Prostate gland (tissue), 2 donors: ENCODE results near the gene ATXN1. TPM values are rescaled to one million over a fixed set of nuclear protein-coding genes. Genes with fewer than 3 reads are reported as not detected.

Experiments used
- DNase-seq: peaks from one replicate; pipeline ENCODE4 v3.0.0-alpha.2; 2019; ENCODE audit warnings: low spot score
- H3K27ac ChIP-seq, 2 donors: fragments of 200-600 bp; sonication (generic); 2 replicates each; pipeline ENCODE4 v1.5.1; 2017 to 2019
- H3K27me3 ChIP-seq: fragments of 200-600 bp; sonication (generic); replicated peaks from 2 replicates; pipeline ENCODE4 v1.5.1; 2019; ENCODE audit not compliant: insufficient read depth
- H3K36me3 ChIP-seq, 2 donors: fragments of 200-600 bp; sonication (generic); 1 replicate in 1 of 2; 2 replicates in 1 of 2; pipeline versions ENCODE4 v1.5.1 to v1.8.1; 2017 to 2019
- H3K4me1 ChIP-seq: fragments of 200-600 bp; sonication (generic); replicated peaks from 2 replicates; pipeline ENCODE4 v1.5.1; 2019
- H3K4me3 ChIP-seq, 2 donors: fragments of 200-600 bp; sonication (generic); 2 replicates each; pipeline ENCODE4 v1.5.1; 2017 to 2019
- H3K9me3 ChIP-seq: fragments of 200-600 bp; sonication (generic); 2 replicates; pipeline ENCODE4 v1.5.1; 2017
- POLR2A ChIP-seq: fragments of 450-650 bp; IDR thresholded peaks from one replicate; pipeline ENCODE4 v1.6.1; 2016; ENCODE audit warnings: antibody characterized with exemption, mild to moderate bottlenecking
- POLR2AphosphoS5 ChIP-seq: sonication (generic); formaldehyde crosslinking; IDR thresholded peaks from one replicate; pipeline ENCODE4 v1.6.1; 2017; ENCODE audit warnings: antibody characterized with exemption
- WGBS: methylation state at CpG from one replicate; pipeline ENCODE4 v1.1.5; 2018; 5-methylcytosine and 5-hydroxymethylcytosine counted together
- intact Hi-C: fragments of 100-400 bp; cut with DNase I; formaldehyde crosslinking; loops from one replicate; pipeline ENCODE4 v1.14.2; 2022
- total RNA-seq, 2 donors: library from RNA; depleted of rRNA; stranded (reverse); fragments of >200 nt; gene quantifications; one replicate each; pipeline ENCODE4 v1.1.0, GENCODE V29; 2016
- TF ChIP-seq, protein P1 (sequence below), 4 experiments: fragments of 200-600 bp in 2 of 4; fragments of 450-650 bp in 2 of 4; sonication (generic) in 2 of 4; IDR thresholded peaks; 1 replicate in 3 of 4; 2 replicates in 1 of 4; pipeline ENCODE4 v1.5.1; 2016 to 2019; ENCODE audit warnings: antibody characterized with exemption in 4 of 4, mild to moderate bottlenecking in 2 of 4, moderate library complexity in 2 of 4

The ATXN1 gene
- total RNA-seq, 2 donors from 2014 or later: 28.5 to 89.0 TPM

- intact Hi-C loops: no loop called here
- Histone ChIP-seq H3K9me3 (no peaks in the 10 kb centered on the region), H3K4me3 (no peak overlapping the region), H3K27me3 (no peaks in the 10 kb centered on the region), H3K36me3 (no peaks in the 10 kb centered on the region), H3K4me1 (no peaks in the 10 kb centered on the region), H3K27ac (no peak overlapping the region)
- TF ChIP-seq, protein P1, sequence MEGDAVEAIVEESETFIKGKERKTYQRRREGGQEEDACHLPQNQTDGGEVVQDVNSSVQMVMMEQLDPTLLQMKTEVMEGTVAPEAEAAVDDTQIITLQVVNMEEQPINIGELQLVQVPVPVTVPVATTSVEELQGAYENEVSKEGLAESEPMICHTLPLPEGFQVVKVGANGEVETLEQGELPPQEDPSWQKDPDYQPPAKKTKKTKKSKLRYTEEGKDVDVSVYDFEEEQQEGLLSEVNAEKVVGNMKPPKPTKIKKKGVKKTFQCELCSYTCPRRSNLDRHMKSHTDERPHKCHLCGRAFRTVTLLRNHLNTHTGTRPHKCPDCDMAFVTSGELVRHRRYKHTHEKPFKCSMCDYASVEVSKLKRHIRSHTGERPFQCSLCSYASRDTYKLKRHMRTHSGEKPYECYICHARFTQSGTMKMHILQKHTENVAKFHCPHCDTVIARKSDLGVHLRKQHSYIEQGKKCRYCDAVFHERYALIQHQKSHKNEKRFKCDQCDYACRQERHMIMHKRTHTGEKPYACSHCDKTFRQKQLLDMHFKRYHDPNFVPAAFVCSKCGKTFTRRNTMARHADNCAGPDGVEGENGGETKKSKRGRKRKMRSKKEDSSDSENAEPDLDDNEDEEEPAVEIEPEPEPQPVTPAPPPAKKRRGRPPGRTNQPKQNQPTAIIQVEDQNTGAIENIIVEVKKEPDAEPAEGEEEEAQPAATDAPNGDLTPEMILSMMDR (IDR thresholded peaks at IDR 0.05): no peak
- TF ChIP-seq POLR2AphosphoS5: no peak
- TF ChIP-seq POLR2A: no peak
- DNase-seq: no peak
- 88% methylated on average over 6 of the region's 6 CpGs for WGBS
Measured at GRCh38 chr6:16551466-16551865, 209.8 kb downstream of the ATXN1 start.

GRCh38 chr6:16548121-16548520 is 213.1 kb downstream of the ATXN1 start:
- no peaks in the 10 kb centered on the region for H3K27me3 ChIP-seq
- no peak overlapping the region for H3K27ac ChIP-seq
- H3K4me1 ChIP-seq: no peaks in the 10 kb centered on the region
- intact Hi-C loops: loop anchor here (10.0 kb wide), 1 partner anchor 207 kb away; no protein-coding TSS in a partner anchor
- no peak for DNase-seq
- no peaks in the 10 kb centered on the region for H3K9me3 ChIP-seq
- TF ChIP-seq, protein P1 (IDR thresholded peaks at IDR 0.05): no peak
- TF ChIP-seq POLR2A (no peak), POLR2AphosphoS5 (no peak)
- H3K36me3 ChIP-seq: no peaks in the 10 kb centered on the region
- H3K4me3 ChIP-seq: no peak overlapping the region
- 91% methylated on average over 2 of the region's 2 CpGs for WGBS

DNA sequence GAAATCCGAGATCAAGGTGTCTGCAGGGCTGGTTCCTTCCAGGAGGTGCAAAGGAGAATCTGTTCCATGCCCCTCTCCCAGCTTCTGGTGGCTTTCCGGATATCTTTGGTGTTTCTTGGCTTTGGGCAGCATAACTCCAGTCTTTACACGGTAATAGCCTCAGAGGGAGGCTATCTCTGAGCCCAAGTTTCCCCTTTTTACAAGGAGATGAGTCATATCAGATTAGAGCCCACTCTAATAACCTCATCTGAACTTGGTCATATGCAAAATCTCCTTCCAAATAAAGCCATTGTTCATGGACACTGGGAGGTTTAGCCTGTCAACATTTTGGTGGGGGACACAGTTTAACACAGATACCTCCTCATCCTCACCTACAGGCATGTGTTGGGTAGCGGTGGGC is 213.7 kb downstream of the ATXN1 start:
- H3K4me3 ChIP-seq: no peak overlapping the region
- H3K27ac ChIP-seq: no peak overlapping the region
- WGBS: 79% methylated on average over 4 of the region's 4 CpGs
- DNase-seq: no peak
- H3K9me3 ChIP-seq: no peaks in the 10 kb centered on the region
- no peaks in the 10 kb centered on the region for H3K27me3 ChIP-seq
- no peaks in the 10 kb centered on the region for H3K4me1 ChIP-seq
- no peaks in the 10 kb centered on the region for H3K36me3 ChIP-seq
- intact Hi-C loops: loop anchor here (10.0 kb wide), 1 partner anchor 207 kb away; no protein-coding TSS in a partner anchor
- TF ChIP-seq POLR2A: no peak
- TF ChIP-seq, protein P1 (IDR thresholded peaks at IDR 0.05): no peak

DNA sequence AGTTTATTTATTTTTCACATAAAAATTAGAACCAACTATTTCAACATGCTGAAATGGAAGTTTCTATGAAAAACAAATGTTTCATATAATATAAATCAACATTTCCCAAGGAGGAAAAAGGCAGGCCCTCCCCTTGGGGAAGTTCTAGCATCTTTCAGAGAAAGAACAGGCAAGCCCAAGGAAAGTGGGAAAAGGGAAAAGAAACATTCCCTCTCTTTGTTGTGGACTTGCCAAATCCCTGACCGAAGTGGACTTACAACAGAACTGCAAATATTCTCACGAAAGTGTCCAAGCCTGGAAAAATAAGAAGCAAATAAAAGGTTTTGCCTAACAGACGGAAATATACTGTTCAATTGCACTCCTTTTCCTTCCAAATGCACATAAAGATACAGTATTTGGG is 214.4 kb downstream of the ATXN1 start:
- no peak for DNase-seq
- Histone ChIP-seq H3K27me3 (no peaks in the 10 kb centered on the region), H3K27ac (no peak overlapping the region), H3K4me3 (no peak overlapping the region), H3K36me3 (no peaks in the 10 kb centered on the region), H3K9me3 (no peaks in the 10 kb centered on the region), H3K4me1 (no peaks in the 10 kb centered on the region)
- TF ChIP-seq POLR2AphosphoS5: no peak
- TF ChIP-seq, protein P1 (IDR thresholded peaks at IDR 0.05): no peak
- no peak for TF ChIP-seq POLR2A
- intact Hi-C loops: loop anchor here (10.0 kb wide), 1 partner anchor 208 kb away; no protein-coding TSS in a partner anchor
- WGBS: 56% methylated on average over 3 of the region's 3 CpGs

DNA sequence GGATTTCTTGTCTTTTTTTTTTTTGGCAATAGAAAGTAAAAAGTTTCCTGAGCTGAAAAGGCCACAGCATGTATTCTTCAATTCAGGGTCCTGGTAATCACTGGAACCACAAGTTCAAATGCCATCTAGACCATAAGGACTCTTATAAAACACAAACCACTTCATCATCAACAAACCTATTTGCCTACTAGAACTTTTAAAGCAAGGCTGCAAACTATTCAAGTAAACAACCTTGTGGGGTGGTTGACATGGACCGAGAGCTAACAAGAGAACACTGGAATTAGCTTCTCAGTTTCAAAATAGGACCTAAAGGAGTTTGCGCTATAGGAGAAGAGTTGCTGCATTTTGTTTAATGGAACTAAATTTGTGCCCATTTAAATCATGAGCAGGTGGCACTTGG is 215.9 kb downstream of the ATXN1 start:
- TF ChIP-seq, protein P1 (IDR thresholded peaks at IDR 0.05): no peak
- TF ChIP-seq POLR2AphosphoS5 (no peak), POLR2A (no peak)
- Histone ChIP-seq H3K36me3 (no peaks in the 10 kb centered on the region), H3K4me1 (no peaks in the 10 kb centered on the region), H3K9me3 (no peaks in the 10 kb centered on the region), H3K27me3 (no peaks in the 10 kb centered on the region), H3K4me3 (no peak overlapping the region), H3K27ac (no peak overlapping the region)
- 97% methylated on average over 2 of the region's 2 CpGs for WGBS
- no peak for DNase-seq
- intact Hi-C loops: loop anchor here (10.0 kb wide), 1 partner anchor 209 kb away; no protein-coding TSS in a partner anchor
